HepG2 (cell line): ENCODE measurements around the gene PHRF1. TPM values are rescaled to one million over a fixed set of nuclear protein-coding genes. Genes with fewer than 3 reads are reported as not detected.

Experiments used
- ATF7 ChIP-seq, 2 experiments: fragments of 450-650 bp in 1 of 2; sonication (generic) in 1 of 2; formaldehyde crosslinking in 1 of 2; IDR thresholded peaks; 2 replicates each; pipeline versions ENCODE4 v1.4.0 to v1.6.1; 2016 to 2020; ENCODE audit warnings: antibody characterized with exemption in 1 of 2, mild to moderate bottlenecking in 1 of 2, missing genetic modification reagents in 1 of 2
- BCL3 ChIP-seq: sonication (generic); formaldehyde crosslinking; IDR thresholded peaks from 2 replicates; pipeline ENCODE4 v1.5.1; 2020; ENCODE audit warnings: mild to moderate bottlenecking, missing genetic modification reagents, moderate library complexity
- BCL6 ChIP-seq: IDR thresholded peaks from 2 replicates; pipeline ENCODE4 v1.6.1; 2016; ENCODE audit warnings: missing genetic modification reagents, missing compliant biosample characterization
- CAMTA2 ChIP-seq: sonication (generic); formaldehyde crosslinking; IDR thresholded peaks from 2 replicates; pipeline ENCODE4 v1.4.0; 2020; ENCODE audit warnings: mild to moderate bottlenecking, missing genetic modification reagents, borderline replicate concordance
- IKZF1 ChIP-seq: fragments of 450-650 bp; IDR thresholded peaks from 2 replicates; pipeline ENCODE4 v1.7.1; 2016
- RXRA ChIP-seq: sonication (generic); formaldehyde crosslinking; IDR thresholded peaks from 2 replicates; pipeline ENCODE4 v1.5.1; 2020; ENCODE audit warnings: missing genetic modification reagents
- TP53 ChIP-seq: sonication (generic); formaldehyde crosslinking; conservative IDR thresholded peaks from 2 replicates; pipeline ENCODE4 v1.4.0; 2020; ENCODE audit warnings: missing genetic modification reagents
- ZNF253 ChIP-seq: sonication (generic); formaldehyde crosslinking; IDR thresholded peaks from 2 replicates; pipeline ENCODE4 v1.8.0; 2022; ENCODE audit warnings: mild to moderate bottlenecking, missing genetic modification reagents, borderline replicate concordance
- ZNF333 ChIP-seq: sonication (generic); formaldehyde crosslinking; IDR thresholded peaks from 2 replicates; pipeline ENCODE4 v1.4.0; 2020; ENCODE audit warnings: mild to moderate bottlenecking, missing genetic modification reagents, borderline replicate concordance
- ZNF44 ChIP-seq: sonication (generic); formaldehyde crosslinking; IDR thresholded peaks from 2 replicates; pipeline ENCODE4 v1.5.1; 2020; ENCODE audit warnings: mild to moderate bottlenecking, missing genetic modification reagents
- ZNF709 ChIP-seq: sonication (generic); formaldehyde crosslinking; IDR thresholded peaks from 2 replicates; pipeline ENCODE4 v1.5.0; 2020; ENCODE audit warnings: mild to moderate bottlenecking, missing genetic modification reagents
- ZNF780A ChIP-seq: sonication (generic); formaldehyde crosslinking; IDR thresholded peaks from 2 replicates; pipeline ENCODE4 v1.8.0; 2022; ENCODE audit warnings: mild to moderate bottlenecking, missing genetic modification reagents, moderate library complexity
- polyA plus RNA-seq, 8 experiments: library from polyadenylated mRNA; depleted of rRNA in 3 of 8; stranded (reverse) in 7 of 8; unstranded in 1 of 8; fragments of >200 nt; fragmentation: Illumina TruSeq in 4 of 8; extraction: Trizol in 4 of 8; gene quantifications; 2 replicates each; pipeline versions ENCODE4 v1.2.1 to v1.2.3, GENCODE V29; 2011 to 2016; ENCODE audit warnings: low read depth in 4 of 8, missing spikeins in 1 of 8, mixed read lengths in 1 of 8; ENCODE audit not compliant: insufficient read depth in 1 of 8
- total RNA-seq, 5 experiments: library from RNA; depleted of rRNA; stranded (reverse); fragments of >200 nt; fragmentation: Illumina TruSeq; extraction: Trizol; gene quantifications; 2 replicates each; pipeline ENCODE4 v1.2.3, GENCODE V29; 2016; ENCODE audit warnings: low read depth in 1 of 5
- TF ChIP-seq, protein P1 (sequence below): sonication (generic); formaldehyde crosslinking; IDR thresholded peaks from 2 replicates; pipeline ENCODE4 v1.4.0; 2020; ENCODE audit warnings: missing genetic modification reagents, borderline replicate concordance
- TF ChIP-seq, protein P2 (sequence below): IDR thresholded peaks from 2 replicates; pipeline ENCODE4 v1.4.0; 2020; ENCODE audit warnings: mild to moderate bottlenecking, missing genetic modification reagents
- TF ChIP-seq, protein P3 (sequence below), 2 experiments: sonication (generic) in 1 of 2; formaldehyde crosslinking in 1 of 2; IDR thresholded peaks; 2 replicates each; pipeline versions ENCODE4 v1.4.0 to v1.6.1; 2016 to 2020; ENCODE audit warnings: borderline replicate concordance in 1 of 2, low read depth in 1 of 2, mild to moderate bottlenecking in 1 of 2, missing genetic modification reagents in 1 of 2

Gene PHRF1
- total and polyA plus RNA-seq, 2 of the 13 experiments (the other 11 are each of a cell fraction or from before 2014, with no cell fraction given) = 8.2 to 16.7 TPM

DNA sequence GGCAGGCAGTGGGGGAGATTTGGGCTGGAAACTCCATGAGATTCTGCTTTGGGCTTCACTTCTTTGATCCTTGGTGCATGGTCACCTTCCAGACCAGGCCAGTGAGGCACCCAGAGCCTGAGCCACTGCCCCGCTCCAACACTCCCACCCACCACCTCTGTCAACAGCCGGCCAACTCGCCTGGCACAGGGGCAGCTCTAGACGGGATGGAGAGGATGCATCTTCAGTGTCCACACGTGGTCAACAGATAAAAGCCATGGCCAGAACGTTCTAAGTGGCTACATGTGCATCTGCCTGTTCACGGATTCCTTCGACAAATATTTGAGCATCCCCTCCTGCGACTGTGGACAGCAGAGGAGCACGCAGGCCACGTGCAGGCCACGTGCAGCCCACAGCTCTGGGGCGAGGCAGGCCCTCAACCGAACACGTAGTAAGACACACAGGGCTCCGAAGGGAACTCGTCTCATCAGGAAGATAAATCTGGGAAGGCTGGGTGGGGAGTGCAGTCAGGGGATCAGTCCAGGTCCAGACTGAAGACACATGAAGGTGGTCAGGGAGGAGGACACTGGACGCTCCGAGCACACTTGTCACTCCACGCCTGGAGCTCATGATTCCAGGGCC, 37.7 kb upstream of the PHRF1 start (continued):
- TF ChIP-seq, protein P1, sequence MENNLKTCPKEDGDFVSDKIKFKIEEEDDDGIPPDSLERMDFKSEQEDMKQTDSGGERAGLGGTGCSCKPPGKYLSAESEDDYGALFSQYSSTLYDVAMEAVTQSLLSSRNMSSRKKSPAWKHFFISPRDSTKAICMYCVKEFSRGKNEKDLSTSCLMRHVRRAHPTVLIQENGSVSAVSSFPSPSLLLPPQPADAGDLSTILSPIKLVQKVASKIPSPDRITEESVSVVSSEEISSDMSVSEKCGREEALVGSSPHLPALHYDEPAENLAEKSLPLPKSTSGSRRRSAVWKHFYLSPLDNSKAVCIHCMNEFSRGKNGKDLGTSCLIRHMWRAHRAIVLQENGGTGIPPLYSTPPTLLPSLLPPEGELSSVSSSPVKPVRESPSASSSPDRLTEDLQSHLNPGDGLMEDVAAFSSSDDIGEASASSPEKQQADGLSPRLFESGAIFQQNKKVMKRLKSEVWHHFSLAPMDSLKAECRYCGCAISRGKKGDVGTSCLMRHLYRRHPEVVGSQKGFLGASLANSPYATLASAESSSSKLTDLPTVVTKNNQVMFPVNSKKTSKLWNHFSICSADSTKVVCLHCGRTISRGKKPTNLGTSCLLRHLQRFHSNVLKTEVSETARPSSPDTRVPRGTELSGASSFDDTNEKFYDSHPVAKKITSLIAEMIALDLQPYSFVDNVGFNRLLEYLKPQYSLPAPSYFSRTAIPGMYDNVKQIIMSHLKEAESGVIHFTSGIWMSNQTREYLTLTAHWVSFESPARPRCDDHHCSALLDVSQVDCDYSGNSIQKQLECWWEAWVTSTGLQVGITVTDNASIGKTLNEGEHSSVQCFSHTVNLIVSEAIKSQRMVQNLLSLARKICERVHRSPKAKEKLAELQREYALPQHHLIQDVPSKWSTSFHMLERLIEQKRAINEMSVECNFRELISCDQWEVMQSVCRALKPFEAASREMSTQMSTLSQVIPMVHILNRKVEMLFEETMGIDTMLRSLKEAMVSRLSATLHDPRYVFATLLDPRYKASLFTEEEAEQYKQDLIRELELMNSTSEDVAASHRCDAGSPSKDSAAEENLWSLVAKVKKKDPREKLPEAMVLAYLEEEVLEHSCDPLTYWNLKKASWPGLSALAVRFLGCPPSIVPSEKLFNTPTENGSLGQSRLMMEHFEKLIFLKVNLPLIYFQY = no peak
- no peak for TF ChIP-seq ATF7 (IDR thresholded peaks at IDR 0.05)
- TF ChIP-seq ATF7 (CRISPR knock-in tag; IDR thresholded peaks at IDR 0.05) = no peak
- TF ChIP-seq RXRA = 0 out of 2 replicates have a peak, but pooled peaks have one; percentile 12
- TF ChIP-seq TP53 = no peak
- TF ChIP-seq ZNF709 = no peak
- TF ChIP-seq, protein P2, sequence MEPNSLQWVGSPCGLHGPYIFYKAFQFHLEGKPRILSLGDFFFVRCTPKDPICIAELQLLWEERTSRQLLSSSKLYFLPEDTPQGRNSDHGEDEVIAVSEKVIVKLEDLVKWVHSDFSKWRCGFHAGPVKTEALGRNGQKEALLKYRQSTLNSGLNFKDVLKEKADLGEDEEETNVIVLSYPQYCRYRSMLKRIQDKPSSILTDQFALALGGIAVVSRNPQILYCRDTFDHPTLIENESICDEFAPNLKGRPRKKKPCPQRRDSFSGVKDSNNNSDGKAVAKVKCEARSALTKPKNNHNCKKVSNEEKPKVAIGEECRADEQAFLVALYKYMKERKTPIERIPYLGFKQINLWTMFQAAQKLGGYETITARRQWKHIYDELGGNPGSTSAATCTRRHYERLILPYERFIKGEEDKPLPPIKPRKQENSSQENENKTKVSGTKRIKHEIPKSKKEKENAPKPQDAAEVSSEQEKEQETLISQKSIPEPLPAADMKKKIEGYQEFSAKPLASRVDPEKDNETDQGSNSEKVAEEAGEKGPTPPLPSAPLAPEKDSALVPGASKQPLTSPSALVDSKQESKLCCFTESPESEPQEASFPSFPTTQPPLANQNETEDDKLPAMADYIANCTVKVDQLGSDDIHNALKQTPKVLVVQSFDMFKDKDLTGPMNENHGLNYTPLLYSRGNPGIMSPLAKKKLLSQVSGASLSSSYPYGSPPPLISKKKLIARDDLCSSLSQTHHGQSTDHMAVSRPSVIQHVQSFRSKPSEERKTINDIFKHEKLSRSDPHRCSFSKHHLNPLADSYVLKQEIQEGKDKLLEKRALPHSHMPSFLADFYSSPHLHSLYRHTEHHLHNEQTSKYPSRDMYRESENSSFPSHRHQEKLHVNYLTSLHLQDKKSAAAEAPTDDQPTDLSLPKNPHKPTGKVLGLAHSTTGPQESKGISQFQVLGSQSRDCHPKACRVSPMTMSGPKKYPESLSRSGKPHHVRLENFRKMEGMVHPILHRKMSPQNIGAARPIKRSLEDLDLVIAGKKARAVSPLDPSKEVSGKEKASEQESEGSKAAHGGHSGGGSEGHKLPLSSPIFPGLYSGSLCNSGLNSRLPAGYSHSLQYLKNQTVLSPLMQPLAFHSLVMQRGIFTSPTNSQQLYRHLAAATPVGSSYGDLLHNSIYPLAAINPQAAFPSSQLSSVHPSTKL = 0 out of 2 replicates have a peak, but pooled peaks have one; percentile 18
- no peak for TF ChIP-seq BCL6 (CRISPR knock-in tag)
- no peak for TF ChIP-seq CAMTA2
- TF ChIP-seq, protein P3, sequence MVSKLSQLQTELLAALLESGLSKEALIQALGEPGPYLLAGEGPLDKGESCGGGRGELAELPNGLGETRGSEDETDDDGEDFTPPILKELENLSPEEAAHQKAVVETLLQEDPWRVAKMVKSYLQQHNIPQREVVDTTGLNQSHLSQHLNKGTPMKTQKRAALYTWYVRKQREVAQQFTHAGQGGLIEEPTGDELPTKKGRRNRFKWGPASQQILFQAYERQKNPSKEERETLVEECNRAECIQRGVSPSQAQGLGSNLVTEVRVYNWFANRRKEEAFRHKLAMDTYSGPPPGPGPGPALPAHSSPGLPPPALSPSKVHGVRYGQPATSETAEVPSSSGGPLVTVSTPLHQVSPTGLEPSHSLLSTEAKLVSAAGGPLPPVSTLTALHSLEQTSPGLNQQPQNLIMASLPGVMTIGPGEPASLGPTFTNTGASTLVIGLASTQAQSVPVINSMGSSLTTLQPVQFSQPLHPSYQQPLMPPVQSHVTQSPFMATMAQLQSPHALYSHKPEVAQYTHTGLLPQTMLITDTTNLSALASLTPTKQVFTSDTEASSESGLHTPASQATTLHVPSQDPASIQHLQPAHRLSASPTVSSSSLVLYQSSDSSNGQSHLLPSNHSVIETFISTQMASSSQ (IDR thresholded peaks at IDR 0.05; ENCODE audit: low read depth) = no peak
- TF ChIP-seq, protein P3 (CRISPR knock-in tag; IDR thresholded peaks at IDR 0.05; ENCODE audit: borderline replicate concordance) = no peak
- no peak for TF ChIP-seq IKZF1
- TF ChIP-seq ZNF333 (CRISPR knock-in tag) = no peak
- TF ChIP-seq BCL3 (CRISPR knock-in tag) = no peak
- no peak for TF ChIP-seq ZNF780A (CRISPR knock-in tag)
- TF ChIP-seq ZNF44 (CRISPR knock-in tag) = no peak
- TF ChIP-seq ZNF253 (CRISPR knock-in tag) = 0 out of 2 replicates have a peak, but pooled peaks have one; percentile 5
